Smooth muscle cell (in vitro differentiated cells): Measurements from ENCODE around the gene SUSD6. TPM values are rescaled to one million over a fixed set of nuclear protein-coding genes. Genes with fewer than 3 reads are reported as not detected.

Experiments
- DNase-seq: peaks from one replicate; lab custom pipeline; 2025; ENCODE audit not compliant: unreplicated experiment; lab: John Stamatoyannopoulos, UW
- H2AFZ ChIP-seq: fragments of 200-600 bp; sonication (generic); 2 replicates; pipeline ENCODE4 v1.6.0; 2016; ENCODE audit warnings: antibody characterized with exemption, low read depth, mild to moderate bottlenecking
- H3F3A ChIP-seq: fragments of 200-600 bp; sonication (generic); 2 replicates; pipeline ENCODE4 v1.6.0; 2017; ENCODE audit warnings: antibody characterized with exemption, low read depth
- H3K27ac ChIP-seq: fragments of 200-600 bp; sonication (generic); 2 replicates; pipeline ENCODE4 v1.5.1; 2016; ENCODE audit warnings: low read depth, mild to moderate bottlenecking
- H3K27me3 ChIP-seq: fragments of 200-600 bp; sonication (generic); 2 replicates; pipeline ENCODE4 v1.6.1; 2016; ENCODE audit warnings: low read depth, mild to moderate bottlenecking
- H3K36me3 ChIP-seq: fragments of 200-600 bp; sonication (generic); 2 replicates; pipeline ENCODE4 v1.5.1; 2016; ENCODE audit warnings: low read depth
- H3K4me1 ChIP-seq: fragments of 200-600 bp; sonication (generic); 2 replicates; pipeline ENCODE4 v1.5.1; 2016; ENCODE audit warnings: low read depth
- H3K4me2 ChIP-seq: fragments of 200-600 bp; sonication (generic); 2 replicates; pipeline ENCODE4 v1.6.0; 2016; ENCODE audit warnings: mild to moderate bottlenecking
- H3K4me3 ChIP-seq: fragments of 200-600 bp; sonication (generic); 2 replicates; pipeline ENCODE4 v1.5.1; 2016; ENCODE audit warnings: mild to moderate bottlenecking
- H3K79me2 ChIP-seq: fragments of 200-600 bp; sonication (generic); 2 replicates; pipeline ENCODE4 v1.6.0; 2016; ENCODE audit warnings: low read depth, mild to moderate bottlenecking
- H3K9ac ChIP-seq: fragments of 200-600 bp; sonication (generic); 2 replicates; pipeline ENCODE4 v1.6.0; 2016; ENCODE audit warnings: low read depth
- H3K9me3 ChIP-seq: fragments of 200-600 bp; sonication (generic); replicated peaks from 2 replicates; pipeline ENCODE4 v1.5.1; 2016; ENCODE audit warnings: low read depth
- H4K20me1 ChIP-seq: fragments of 200-600 bp; sonication (generic); 2 replicates; pipeline ENCODE4 v1.6.0; 2016; ENCODE audit warnings: low read depth
- WGBS: methylation state at CpG from one replicate; pipeline ENCODE4 v1.1.7; 2016; ENCODE audit warnings: low lambda C conversion rate; 5-methylcytosine and 5-hydroxymethylcytosine counted together
- polyA plus RNA-seq: library from polyadenylated mRNA; unstranded; fragments of >200 nt; fragmentation: Nextera tagmentation; extraction: Ambion mirVana; gene quantifications from 2 replicates; pipeline ENCODE4 v1.2.1, GENCODE V29; 2016
- total RNA-seq: library from RNA; depleted of rRNA; stranded (reverse); fragments of >200 nt; gene quantifications from 2 replicates; pipeline ENCODE4 v1.2.3, GENCODE V29; 2014
- TF ChIP-seq, protein P1 (sequence below): fragments of 200-600 bp; sonication (generic); IDR thresholded peaks from 2 replicates; pipeline ENCODE4 v1.5.1; 2017; ENCODE audit warnings: borderline replicate concordance, mild to moderate bottlenecking, antibody characterized with exemption; ENCODE audit not compliant: insufficient read depth, poor library complexity, severe bottlenecking

SUSD6 gene
- total and polyA plus RNA-seq, 2 experiments from 2014 or later, result 15.8 to 25.9 TPM

- Histone ChIP-seq H4K20me1 (no peaks in the 10 kb centered on the region), H3K27me3 (no peaks in the 10 kb centered on the region), H3K4me2 (no peak overlapping the region), H3K4me3 (no peak overlapping the region), H3K79me2 (no peaks in the 10 kb centered on the region), H2AFZ (no peak overlapping the region), H3K4me1 (no peaks in the 10 kb centered on the region), H3K27ac (no peak overlapping the region), H3K36me3 (no peaks in the 10 kb centered on the region), H3K9ac (no peak overlapping the region), H3K9me3 (no peaks in the 10 kb centered on the region), H3F3A (no peaks in the 10 kb centered on the region)
- WGBS, result 78% methylated on average over 3 of the region's 3 CpGs
- TF ChIP-seq, protein P1, sequence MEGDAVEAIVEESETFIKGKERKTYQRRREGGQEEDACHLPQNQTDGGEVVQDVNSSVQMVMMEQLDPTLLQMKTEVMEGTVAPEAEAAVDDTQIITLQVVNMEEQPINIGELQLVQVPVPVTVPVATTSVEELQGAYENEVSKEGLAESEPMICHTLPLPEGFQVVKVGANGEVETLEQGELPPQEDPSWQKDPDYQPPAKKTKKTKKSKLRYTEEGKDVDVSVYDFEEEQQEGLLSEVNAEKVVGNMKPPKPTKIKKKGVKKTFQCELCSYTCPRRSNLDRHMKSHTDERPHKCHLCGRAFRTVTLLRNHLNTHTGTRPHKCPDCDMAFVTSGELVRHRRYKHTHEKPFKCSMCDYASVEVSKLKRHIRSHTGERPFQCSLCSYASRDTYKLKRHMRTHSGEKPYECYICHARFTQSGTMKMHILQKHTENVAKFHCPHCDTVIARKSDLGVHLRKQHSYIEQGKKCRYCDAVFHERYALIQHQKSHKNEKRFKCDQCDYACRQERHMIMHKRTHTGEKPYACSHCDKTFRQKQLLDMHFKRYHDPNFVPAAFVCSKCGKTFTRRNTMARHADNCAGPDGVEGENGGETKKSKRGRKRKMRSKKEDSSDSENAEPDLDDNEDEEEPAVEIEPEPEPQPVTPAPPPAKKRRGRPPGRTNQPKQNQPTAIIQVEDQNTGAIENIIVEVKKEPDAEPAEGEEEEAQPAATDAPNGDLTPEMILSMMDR, result no peak
- no peak for DNase-seq
Measured at GRCh38 chr14:69600304-69600891, 11.0 kb upstream of the SUSD6 start.

- H3K4me1 ChIP-seq, result peaks cover 14% of the 10 kb centered on the region
- no peak overlapping the region for H3K4me3 ChIP-seq
- H4K20me1 ChIP-seq, result no peaks in the 10 kb centered on the region
- H3K9ac ChIP-seq, result no peak overlapping the region
- peaks cover 3% of the 10 kb centered on the region for H3K79me2 ChIP-seq
- no peak overlapping the region for H2AFZ ChIP-seq
- no peaks in the 10 kb centered on the region for H3K9me3 ChIP-seq
- TF ChIP-seq, protein P1, result no peak
- no peaks in the 10 kb centered on the region for H3F3A ChIP-seq
- no peaks in the 10 kb centered on the region for H3K36me3 ChIP-seq
- H3K4me2 ChIP-seq, result no peak overlapping the region
- no peak overlapping the region for H3K27ac ChIP-seq
- DNase-seq, result no peak
- H3K27me3 ChIP-seq, result no peaks in the 10 kb centered on the region
Measured at GRCh38 chr14:69605738-69606137, 5.7 kb upstream of the SUSD6 start.

DNA sequence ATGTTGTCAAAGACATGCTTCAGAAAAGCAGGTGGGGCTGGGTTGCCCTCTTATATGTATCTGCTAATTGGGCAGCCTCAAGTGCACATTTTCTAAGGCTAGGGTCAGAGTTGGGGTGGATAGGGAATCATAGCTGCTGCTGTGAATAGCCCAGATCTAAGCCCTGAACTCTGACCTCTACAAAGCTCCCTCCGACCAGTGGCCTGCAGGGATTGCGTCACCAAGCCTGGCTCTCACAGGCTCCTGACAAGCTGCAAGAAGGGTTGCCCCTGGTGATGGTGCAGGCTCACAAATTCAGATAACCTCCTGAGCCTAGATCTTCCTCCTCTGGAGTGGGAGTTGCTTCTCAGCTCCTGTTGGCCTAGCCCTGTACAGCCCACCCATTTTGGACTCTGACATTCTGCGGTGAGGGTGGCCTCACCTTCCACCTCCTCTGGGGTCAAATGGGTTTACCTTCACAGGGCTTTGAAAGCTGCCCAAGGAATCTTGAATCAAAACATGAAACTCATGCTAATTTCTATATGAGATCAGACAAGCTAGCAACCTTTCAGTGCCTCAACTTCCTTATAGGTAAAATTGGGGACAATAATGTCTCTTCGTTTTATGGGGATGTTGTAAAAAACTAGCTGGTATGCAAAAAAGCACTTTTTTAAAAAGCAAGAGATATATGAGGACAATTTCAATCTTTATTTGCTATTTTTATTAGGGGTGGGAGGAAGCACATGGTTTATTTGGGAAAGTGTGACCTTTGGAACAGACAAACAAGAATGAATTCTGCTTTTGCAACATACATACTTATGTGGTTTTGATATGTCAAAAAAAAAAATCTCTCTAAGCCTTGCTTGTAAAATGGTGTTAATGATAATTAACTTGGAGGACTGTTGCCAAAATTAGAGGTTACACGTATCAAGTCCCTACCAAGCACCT is 4.9 kb upstream of the SUSD6 start:
- Histone ChIP-seq H3K9ac (no peak overlapping the region), H3K4me2 (no peak overlapping the region), H3F3A (no peaks in the 10 kb centered on the region), H3K4me3 (no peak overlapping the region), H3K27ac (no peak overlapping the region), H3K9me3 (no peaks in the 10 kb centered on the region), H3K27me3 (no peaks in the 10 kb centered on the region), H2AFZ (no peak overlapping the region), H4K20me1 (no peaks in the 10 kb centered on the region), H3K4me1 (peaks cover 17% of the 10 kb centered on the region), H3K36me3 (no peaks in the 10 kb centered on the region), H3K79me2 (peaks cover 3% of the 10 kb centered on the region)
- WGBS, result 76% methylated on average over 5 of the region's 5 CpGs
- no peak for DNase-seq
- TF ChIP-seq, protein P1, result no peak
